ENCODE measurements around the gene GPHA2.

The GPHA2 gene

DNA sequence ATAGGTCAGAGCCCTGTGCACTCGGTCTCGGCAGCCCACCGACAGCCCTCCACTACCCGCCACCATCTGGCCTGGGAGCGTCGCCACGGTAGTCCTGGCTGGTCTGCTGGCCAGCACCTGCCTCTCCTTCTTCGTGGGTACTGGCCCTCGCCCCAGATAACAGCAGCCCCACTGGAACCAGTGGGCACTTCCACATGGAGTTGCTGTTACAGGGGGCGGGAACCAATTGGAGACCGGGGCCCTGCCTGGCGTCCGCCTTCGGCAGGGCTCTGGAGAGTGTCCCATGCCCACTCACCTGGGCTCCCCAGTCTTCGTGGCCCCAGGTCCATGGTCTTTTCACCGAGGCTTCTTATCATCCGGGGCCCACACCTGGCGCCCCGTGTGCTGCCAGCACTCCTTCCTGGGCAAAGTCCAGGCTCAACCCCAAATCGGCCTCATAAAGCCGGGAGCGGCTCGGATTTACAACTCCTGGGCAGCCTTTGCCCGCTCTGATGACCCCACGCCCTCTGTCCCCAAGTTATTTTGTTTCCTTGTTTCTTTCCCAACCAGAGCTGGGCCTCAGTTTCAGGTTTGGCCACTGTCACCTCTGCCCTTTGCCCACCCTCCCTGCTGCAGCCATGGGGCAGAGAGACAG, 44.4 kb downstream of the GPHA2 start:
- DNase-seq (ENCODE audit: low read depth in 2 of 2) = no peak

DNA sequence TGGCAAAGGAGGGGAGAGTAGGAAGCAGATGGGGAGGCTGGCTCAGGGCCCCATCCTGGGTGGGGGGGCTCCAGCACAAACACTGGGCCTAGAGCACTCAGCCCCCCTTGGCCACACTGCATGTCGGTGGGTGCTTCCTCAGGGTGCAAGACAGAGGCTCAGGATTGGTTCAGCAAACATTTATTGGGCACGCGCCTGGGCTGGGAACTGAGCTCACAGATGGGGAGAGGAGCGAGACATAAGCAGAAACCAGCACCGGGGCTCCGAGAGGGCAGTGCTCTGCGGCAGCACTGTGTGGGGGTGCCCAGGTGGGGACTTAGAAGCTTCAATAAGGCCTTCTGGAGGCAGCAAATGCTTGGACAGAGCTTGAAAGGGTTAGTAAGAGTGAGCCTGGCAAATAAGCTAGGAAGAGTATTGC, 45.2 kb downstream of the GPHA2 start:
- DNase-seq (ENCODE audit: low read depth in 2 of 2) = no peak

DNA sequence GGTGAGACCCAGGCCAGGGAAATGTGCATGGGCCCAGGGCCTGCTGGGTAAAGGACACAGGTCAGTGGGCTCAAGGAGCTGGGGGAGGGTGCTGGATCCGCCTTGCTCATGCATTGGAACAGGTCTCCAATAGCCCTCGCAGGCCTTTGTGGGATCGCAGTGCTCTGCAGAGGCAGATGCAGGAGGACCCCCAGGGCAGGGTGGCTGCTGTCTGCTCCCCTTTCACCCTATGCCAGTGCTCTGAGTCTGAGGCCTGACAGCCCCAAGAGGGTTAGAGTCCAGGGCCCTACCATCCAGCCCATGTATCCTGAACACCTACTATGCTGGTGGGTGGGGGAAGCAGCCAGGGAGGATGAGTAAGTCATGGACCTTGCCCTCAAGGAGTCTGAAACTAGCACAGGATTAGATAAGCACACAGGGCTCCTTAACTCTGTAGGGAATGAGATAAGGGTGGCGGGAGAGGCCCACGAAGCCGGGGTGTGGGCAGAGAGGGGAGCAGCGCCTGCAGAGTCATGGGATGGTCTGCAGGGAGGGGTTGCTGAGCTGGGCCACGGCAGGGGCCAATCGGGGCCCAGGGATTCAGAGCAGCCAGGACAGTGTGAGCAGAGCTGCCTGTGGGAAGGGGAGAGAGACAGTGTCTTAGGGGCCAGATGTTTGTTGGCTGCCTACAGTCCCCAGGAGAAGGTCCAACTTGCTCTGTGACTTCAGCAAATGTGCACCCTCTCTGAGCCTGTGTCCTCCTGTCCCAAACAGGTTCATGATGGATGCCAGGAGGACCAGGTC, 46.8 kb downstream of the GPHA2 start:
- no peak for DNase-seq (ENCODE audit: low read depth in 2 of 2)

DNA sequence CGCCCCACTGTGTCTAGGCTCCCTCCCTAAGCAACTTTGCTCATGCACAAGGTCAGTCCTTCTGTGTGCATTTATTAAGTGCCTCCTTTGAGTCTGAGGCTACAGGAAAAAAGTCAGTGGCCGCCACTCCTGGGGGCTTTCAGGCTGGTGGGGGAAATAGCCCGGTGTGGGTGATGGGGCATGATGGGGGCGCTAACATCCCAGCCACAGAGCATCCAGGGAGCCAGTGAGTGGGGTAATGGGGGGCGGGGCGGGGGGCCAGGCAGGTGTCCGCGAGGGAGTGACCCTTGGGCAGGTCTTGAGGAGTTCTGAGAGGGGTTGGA, 47.3 kb downstream of the GPHA2 start:
- DNase-seq (ENCODE audit: low read depth in 2 of 2) = no peak

DNA sequence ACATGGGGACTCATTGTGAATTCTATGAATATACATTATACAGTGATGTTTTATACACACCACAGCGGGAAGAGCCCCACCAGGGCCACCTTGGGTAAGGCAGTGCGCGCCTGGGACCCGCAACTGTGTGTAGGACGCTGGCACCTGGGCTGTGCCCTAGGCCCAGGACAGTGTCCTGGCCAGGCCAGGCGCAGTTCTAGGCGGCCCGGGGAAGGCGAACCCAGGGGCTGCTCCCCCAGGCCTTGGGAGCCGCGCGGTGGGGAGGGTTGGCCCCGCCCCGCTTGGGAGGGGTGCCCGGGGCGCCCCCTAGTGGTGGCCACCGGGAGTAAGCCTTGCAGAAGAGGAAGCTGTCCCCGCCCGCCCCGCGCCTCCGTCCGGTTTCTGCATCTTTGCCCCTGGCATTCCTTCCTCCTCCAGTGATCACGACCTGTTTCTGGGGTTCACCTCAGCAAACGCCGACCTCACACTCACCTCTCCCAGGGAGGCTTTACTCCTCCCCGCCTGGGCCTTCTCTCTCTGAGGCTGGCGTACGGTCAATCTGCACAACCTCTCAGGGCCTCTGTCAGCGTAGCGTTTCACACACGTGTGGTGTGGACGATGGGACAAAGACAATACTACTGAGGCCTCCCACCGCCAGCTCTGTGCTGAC, 47.8 kb downstream of the GPHA2 start:
- DNase-seq (ENCODE audit: low read depth in 2 of 2) = peak; percentile 61 to 78

DNA sequence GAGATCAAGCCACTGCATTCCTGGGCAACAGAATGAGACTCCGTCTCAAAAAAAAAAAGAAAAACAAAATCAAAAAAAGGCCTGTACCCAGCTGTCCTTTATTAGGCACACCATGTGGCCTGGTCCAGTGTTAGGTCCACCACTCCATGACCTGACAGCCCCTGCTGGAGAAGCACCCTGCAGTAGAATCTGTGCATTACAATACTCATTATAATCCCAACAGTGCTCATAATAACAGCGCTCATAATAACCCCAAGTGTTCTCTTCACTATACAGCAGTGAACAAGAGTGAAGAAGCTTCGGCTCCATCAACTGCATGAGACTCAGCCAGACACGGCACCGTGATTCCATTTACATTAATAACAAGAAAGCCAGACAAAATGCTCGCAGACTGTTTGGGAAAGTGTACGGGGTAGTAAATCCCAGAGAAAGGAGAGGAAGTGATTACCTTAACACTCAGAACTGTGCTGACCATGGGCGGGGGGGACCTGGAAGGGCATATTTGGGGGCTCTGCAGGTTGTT, 48.4 kb downstream of the GPHA2 start:
- no peak for DNase-seq (ENCODE audit: low read depth in 2 of 2)

DNA sequence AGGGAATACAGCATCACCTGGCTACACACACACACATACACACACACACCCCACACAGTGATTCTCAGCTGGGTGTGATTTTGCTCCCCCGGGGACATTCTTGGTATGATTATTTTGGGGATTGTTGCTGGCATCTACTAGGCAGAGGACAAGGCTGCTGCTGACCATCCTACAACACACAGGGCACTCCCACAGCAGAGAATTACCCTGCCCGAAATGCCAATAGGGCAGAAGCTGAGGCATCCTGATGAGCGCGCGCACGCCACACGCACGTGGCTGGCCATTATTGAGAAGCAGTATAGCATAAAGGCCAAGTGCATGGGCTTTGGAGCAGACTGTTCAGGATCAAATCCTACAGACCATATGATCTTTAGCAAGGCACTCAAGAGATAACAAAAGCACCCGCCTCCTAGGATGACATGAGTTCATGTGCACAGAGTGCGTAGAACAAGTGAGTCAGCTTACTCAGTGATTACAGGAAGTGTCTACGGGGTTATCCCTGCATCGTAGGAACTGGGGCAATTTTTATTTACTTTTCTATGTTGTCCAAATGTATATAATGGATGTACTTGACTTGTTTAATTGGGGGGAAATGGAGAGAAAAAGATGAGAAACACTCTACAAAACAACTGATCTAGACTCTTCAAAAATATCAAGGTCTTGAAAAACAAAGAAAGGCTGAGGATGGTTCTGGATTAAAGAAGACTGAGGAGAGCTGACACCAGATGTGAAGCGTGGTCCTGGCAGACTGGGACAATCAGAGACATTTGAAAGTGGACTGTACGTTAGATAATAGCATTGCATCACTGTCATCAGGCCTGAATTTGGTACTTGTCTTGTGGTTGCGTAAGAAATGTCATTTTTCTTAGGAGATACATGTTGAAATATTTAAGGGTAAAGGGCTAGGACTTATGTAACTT, 50.1 kb downstream of the GPHA2 start:
- DNase-seq (ENCODE audit: low read depth in 2 of 2) = no peak

Measured in stimulated activated CD8-positive, alpha-beta memory T cell treated with anti-CD3 and anti-CD28 coated beads, Interleukin-7, amount 100 ng/mL, for 1 hour (primary cell).